Stimulated activated CD4-positive, alpha-beta T cell treated with anti-CD3 and anti-CD28 coated beads, Interleukin-12 subunit alpha, Interleukin-12 subunit beta, amount 100 ng/mL, for 4 hours (primary cell): ENCODE measurements around the gene SUMO3.

Experiments
- DNase-seq: peaks from one replicate; pipeline ENCODE4 v3.0.0-alpha.2; 2020

The SUMO3 gene

GRCh38 chr21:44778094-44778493 lies 39.8 kb downstream of the SUMO3 start:
- no peak for DNase-seq

DNA sequence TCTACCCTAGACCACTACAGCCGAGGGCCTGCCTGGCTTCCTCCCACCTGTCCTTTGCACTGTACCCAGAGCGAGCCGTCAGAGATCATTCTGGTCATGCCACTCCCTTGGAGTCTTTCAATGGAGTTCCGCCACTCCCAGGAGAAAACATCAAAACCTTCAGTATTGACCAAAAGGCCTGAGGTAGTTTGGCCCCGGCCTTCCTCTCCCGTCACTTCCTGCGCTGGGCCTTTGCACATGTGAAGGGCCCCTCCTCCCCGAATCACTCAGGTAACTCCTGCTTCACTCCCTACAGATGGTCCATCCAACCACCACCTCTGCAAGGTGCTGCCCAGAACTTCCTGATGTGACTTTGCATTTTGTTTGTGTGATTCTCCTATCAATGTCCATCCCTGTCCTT lies 42.9 kb downstream of the SUMO3 start:
- DNase-seq = no peak

GRCh38 chr21:44773291-44773932 lies 44.5 kb downstream of the SUMO3 start:
- no peak for DNase-seq

DNA sequence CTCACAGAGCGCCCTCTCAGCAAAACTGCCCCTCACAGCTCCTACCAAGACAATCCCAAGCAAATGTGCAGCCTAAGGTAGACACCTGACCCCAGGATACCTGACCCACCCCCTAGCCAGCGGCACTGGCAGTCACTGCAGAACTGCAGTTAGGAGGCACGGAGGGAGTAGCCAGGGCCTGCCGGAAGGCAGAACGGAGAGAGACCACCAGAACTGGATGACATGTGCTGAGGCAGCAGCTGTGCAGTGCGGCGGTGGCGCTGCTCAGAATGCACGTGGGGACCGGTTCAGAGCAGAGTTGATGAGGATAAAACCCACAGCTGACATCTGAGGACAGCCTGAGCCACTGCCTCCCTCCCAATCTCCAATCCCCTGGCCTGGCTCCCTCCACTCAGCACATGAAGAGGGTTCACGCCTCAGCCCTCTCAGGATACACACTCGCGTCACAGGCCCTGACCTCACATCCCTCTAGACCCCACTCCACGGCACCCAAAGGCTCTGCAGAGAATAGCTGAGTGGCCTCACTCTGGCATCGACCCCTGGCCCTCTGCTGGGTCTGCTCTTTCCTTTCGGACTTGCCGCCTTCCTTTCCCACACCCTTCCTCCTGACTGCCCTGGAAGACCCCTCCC lies 45.9 kb downstream of the SUMO3 start:
- DNase-seq = no peak

DNA sequence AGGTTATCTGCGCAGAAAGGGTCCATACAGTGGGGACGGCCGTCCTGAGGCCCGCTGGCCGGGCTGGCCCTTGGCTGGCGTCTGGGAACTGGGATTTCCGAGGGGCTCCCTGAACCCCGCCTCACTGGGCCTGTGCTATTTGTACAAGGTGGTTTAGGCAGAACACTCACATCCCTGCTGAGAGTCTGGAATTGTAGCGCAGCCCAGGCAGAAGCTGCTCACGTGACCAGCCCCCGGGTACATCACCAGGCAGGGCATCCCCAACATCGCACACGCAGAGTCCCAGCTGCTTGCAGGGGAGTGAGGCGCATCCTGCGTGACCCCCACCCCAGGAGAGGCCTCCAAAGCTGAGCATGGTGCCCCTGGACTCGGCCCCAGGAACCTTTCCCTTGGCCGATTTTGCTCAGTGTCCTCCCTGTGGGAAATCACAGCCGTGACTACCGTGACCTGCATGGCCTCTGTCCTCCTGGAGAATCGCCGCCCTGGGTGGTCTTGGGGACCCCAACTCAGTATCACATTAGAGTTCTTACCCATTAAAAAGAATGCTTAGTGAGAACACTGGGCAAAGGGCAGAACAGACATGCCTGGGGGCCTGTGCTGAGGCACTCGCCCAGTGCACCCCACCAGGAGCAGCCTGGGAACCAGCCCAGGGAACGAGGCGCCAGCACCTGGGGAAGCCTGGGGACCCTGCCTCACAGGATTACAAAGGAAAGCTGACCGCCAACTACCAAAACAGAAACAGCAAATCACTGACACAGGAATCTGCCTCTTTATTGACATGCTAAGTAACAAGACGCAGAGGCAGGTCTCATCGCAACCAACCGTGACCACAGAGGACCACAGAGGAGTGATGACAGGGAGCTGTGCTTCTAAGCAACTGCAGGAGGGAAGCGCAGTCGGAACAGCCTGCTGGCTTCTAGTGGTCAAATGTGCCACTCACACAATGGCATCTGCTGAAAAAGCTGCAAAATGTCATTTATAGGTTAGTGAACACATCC lies 49.7 kb downstream of the SUMO3 start:
- DNase-seq = no peak

DNA sequence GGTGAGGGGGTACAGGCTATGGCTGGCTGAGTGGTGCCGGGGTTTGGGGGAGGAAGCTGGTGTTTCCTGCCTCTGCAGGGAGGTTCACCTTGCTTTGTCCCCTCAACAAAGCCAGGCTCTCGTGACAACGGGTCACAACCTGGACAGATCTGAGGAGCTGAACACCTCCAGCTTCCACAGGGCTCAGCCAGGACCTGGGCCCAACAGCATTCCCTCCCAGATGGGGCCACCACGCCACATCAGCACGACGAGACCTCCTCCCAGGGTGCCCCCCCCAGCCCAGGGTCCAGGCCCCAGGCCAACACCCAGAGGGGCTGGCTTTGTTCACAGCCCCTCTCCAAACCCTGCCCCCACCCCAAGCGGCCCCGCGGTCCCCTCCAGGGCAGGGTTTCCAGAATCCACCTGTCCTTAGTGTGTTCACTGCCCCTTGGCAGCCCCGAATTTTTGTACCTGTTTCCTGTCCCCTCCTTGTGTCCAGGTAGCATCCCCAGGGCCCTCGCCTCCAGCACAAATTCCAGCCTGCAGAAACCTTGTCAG lies 51.0 kb downstream of the SUMO3 start:
- no peak for DNase-seq

- no peak for DNase-seq
Measured at GRCh38 chr21:44766014-44766817, 51.6 kb downstream of the SUMO3 start.

GRCh38 chr21:44765231-44766013 lies 52.4 kb downstream of the SUMO3 start:
- DNase-seq = no peak

- no peak for DNase-seq
Measured at GRCh38 chr21:44764319-44765230, 53.3 kb downstream of the SUMO3 start.

- no peak for DNase-seq
Measured at GRCh38 chr21:44763451-44764318, 54.2 kb downstream of the SUMO3 start.

GRCh38 chr21:44763050-44763378 lies 54.8 kb downstream of the SUMO3 start:
- no peak for DNase-seq

- no peak for DNase-seq
Measured at GRCh38 chr21:44762221-44763049, 55.4 kb downstream of the SUMO3 start.

DNA sequence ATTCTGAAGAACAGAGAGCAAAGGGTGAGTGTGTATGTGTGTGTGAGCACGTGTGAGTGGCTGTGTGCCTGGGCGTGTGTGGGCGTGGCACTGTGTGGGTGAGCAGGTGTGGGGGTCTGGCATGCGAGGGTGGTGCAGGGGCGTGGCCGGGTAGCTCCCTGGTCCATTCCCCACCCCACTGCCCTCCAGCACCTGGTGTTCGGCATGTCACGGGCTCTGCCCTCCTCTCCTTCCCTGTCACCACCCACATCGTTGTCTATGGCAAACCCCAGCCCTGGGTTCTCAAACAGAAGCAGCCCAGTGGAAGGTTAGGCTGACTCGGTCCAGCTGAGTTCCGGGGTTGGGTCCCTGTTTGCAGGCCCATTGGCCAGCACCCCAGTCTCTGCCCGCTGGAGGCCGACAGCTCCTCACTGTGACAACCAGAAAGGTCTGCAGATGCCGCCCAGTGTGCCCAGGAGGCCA lies 56.1 kb downstream of the SUMO3 start:
- no peak for DNase-seq

- DNase-seq = no peak
Measured at GRCh38 chr21:44761011-44761729, 56.7 kb downstream of the SUMO3 start.

DNA sequence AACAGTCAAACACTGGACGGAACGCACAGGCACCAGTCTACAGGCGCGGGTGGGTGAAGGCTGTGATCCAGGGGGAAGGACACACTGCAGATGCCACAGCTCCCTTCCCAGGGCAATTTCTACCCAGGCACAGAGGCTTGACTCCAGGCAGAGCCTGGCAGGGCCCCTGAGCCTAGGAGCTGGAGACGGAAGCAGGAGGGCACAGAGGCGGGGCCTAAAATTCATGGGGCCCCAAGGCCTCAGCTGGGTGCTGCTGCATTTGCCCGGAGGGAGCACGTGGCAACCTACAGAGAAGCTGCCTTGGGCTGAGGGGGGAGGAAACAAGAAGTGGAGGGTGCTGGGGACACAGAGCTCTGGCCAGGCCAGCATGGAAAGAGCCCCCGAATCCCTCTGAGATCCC lies 57.5 kb downstream of the SUMO3 start:
- DNase-seq = no peak

- DNase-seq = no peak
Measured at GRCh38 chr21:44759628-44760285, 58.1 kb downstream of the SUMO3 start.
